ENCODE results near the gene IFNLR1.
"Not testable (repeated sequence)": the region's sequence is repeated elsewhere in the genome, so short reads cannot be mapped to it uniquely, and the experiment has no call there.

IFNLR1 gene

GRCh38 chr1:24186993-24187790 lies at the start of gene IFNLR1:
Gene IFNLR1 (minus strand): TSS chr1:24187289. CDS start chr1:24187248, 41 bp downstream.
- DNase-seq = peak; percentile 45

- no peak for DNase-seq
Observed at GRCh38 chr1:24235921-24236788, 49.1 kb upstream of the IFNLR1 start.

- DNase-seq = no peak
Observed at GRCh38 chr1:24233684-24234600, 46.9 kb upstream of the IFNLR1 start.

GRCh38 chr1:24231701-24232100 lies 44.6 kb upstream of the IFNLR1 start:
- no peak for DNase-seq

- DNase-seq = no peak
Observed at GRCh38 chr1:24228311-24228710, 41.2 kb upstream of the IFNLR1 start.

- DNase-seq = no peak
Observed at GRCh38 chr1:24226749-24227148, 39.7 kb upstream of the IFNLR1 start.

- DNase-seq = no peak
Observed at GRCh38 chr1:24224761-24225160, 37.7 kb upstream of the IFNLR1 start.

GRCh38 chr1:24224086-24224485 lies 37.0 kb upstream of the IFNLR1 start:
- no peak for DNase-seq

GRCh38 chr1:24222793-24223192 lies 35.7 kb upstream of the IFNLR1 start:
- DNase-seq = no peak

GRCh38 chr1:24222008-24222605 lies 35.0 kb upstream of the IFNLR1 start:
- no peak for DNase-seq

GRCh38 chr1:24221246-24221645 lies 34.2 kb upstream of the IFNLR1 start:
- no peak for DNase-seq

GRCh38 chr1:24216276-24217074 lies 29.4 kb upstream of the IFNLR1 start:
- no peak for DNase-seq

GRCh38 chr1:24215226-24215814 lies 28.2 kb upstream of the IFNLR1 start:
- DNase-seq = no peak

GRCh38 chr1:24212376-24212775 lies 25.3 kb upstream of the IFNLR1 start:
- no peak for DNase-seq

- DNase-seq = no peak
Observed at GRCh38 chr1:24210195-24210627, 23.1 kb upstream of the IFNLR1 start.

GRCh38 chr1:24209097-24209496 lies 22.0 kb upstream of the IFNLR1 start:
- DNase-seq = no peak

- DNase-seq = no peak
Observed at GRCh38 chr1:24207709-24208108, 20.6 kb upstream of the IFNLR1 start.

- DNase-seq = not testable (repeated sequence)
Observed at GRCh38 chr1:24207395-24207687, 20.3 kb upstream of the IFNLR1 start.

GRCh38 chr1:24206516-24207394 lies 19.7 kb upstream of the IFNLR1 start:
- DNase-seq = no peak

GRCh38 chr1:24206083-24206464 lies 19.0 kb upstream of the IFNLR1 start:
- DNase-seq = no peak

Measured in activated CD4-positive, alpha-beta T cell treated with anti-CD3 and anti-CD28 coated beads for 1 hour (primary cell).